Motor neuron (in vitro differentiated cells): Measurements from ENCODE around the gene FBXO39. TPM values are rescaled to one million over a fixed set of nuclear protein-coding genes. Genes with fewer than 3 reads are reported as not detected.
A peak's percentile ranks its signal among the peaks of the same experiment; 100 is the strongest.

ENCODE experiments used
- ATAC-seq, 8 experiments: fragments of 200-7000 bp; cut with Tn5 transposase; replicated peaks in 6 of 8; 2 replicates each; pipeline ENCODE4 v1.8.0; 2021; ENCODE audit warnings: mild to moderate bottlenecking in 8 of 8, moderate library complexity in 8 of 8
- H3K27ac ChIP-seq, 2 donors: fragments of 250-450 bp; sonication (Bioruptor Pico); 2 replicates each; pipeline ENCODE4 v1.9.0; 2021; ENCODE audit warnings: antibody characterized with exemption in 2 of 2, mild to moderate bottlenecking in 2 of 2, moderate library complexity in 1 of 2
- H3K4me1 ChIP-seq, 2 donors: fragments of 250-450 bp; sonication (Bioruptor Pico); replicated peaks in 1 of 2; 2 replicates each; pipeline ENCODE4 v1.6.1; 2021; ENCODE audit warnings: antibody characterized with exemption in 2 of 2, mild to moderate bottlenecking in 2 of 2, moderate library complexity in 1 of 2
- H3K4me3 ChIP-seq, 5 donors: fragments of 250-450 bp; sonication (Bioruptor Pico); 2 replicates each; pipeline ENCODE4 v1.9.0; 2021; ENCODE audit warnings: antibody characterized with exemption in 5 of 5, mild to moderate bottlenecking in 5 of 5, moderate library complexity in 4 of 5
- WGBS, 10 experiments: fragments of 450-650 bp; shearing (Covaris generic); methylation state at CpG; one replicate each; pipeline ENCODE4 v1.0.0; 2022; 5-methylcytosine and 5-hydroxymethylcytosine counted together
- in situ Hi-C, 9 experiments: fragments of 400-800 bp; cut with MboI; loops; one replicate each; pipeline ENCODE4 v1.15.0; 2021; ENCODE audit warnings: low sequenced_read_pairs in 9 of 9, low pct_unique_long_range_greater_than_20kb in 2 of 9; ENCODE audit not compliant: unreplicated experiment in 9 of 9
- total RNA-seq, 8 experiments: library from RNA; unstranded; fragments of 300-600 nt; gene quantifications; 2 replicates each; pipeline versions ENCODE4 v1.2.3 to v1.2.4, GENCODE V29; 2022

The FBXO39 gene
- total RNA-seq, 8 experiments from 2014 or later = 0.20 to 0.76 (median 0.42) TPM; not detected in 5

DNA sequence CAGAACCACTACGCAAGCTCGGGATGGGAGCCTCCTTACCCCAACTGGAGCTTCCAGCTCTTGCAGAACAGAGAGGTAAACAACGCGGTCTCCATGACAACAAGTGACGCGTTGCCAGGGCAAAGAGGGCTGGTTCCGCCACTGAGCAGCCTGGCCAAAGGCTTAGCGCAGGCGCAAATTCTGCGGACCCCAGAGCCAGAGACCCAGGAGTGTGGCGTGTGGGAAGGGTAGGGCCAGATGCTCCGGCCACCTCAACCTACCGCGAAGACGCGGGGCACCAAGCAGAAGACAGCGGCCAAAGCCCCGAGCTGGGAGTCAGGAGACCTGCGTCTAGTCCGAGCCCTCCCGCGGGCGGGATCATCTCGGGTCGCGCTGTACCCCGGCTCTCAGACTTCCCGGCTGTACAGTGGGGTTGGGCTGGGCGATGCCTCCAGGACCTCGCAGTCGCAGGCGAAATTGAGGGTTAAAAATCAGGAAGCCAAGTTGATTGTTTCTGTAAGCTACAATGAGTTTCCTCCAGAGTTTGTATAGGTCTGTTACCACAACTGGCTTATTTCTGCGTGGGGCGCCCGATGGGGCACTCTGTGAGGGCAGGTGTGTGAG, 55.7 kb downstream of the FBXO39 start, which contains the start of gene TEKT1:
Gene TEKT1 (minus strand): TSS at position 69 of the 603 bp plus-strand sequence. CDS start 1,353 bp downstream, outside the sequence.
- 0 to 77% (median 23%) methylated on average over 1 to 14 of the region's 35 CpGs; no CpG with 5 or more reads in 2 of the 10 experiments for WGBS, 10 experiments
- in situ Hi-C loops = loop anchor here in 1 of 9 experiments (25.0 kb wide), 1 partner anchor 169 kb away; the partner anchor contains the start of genes C17orf100 and MED31
- peak; percentile 97 to 100 (median 99) for ATAC-seq

More for the DNA sequence above, 55.7 kb downstream of the FBXO39 start, which contains the start of gene TEKT1:
- Histone ChIP-seq H3K4me3 (peak within 1 kb of the TSS in 4 of 5 donors; percentile 27 to 41 (median 32)), H3K27ac (no peak within 1 kb of the TSS), H3K4me1 (peaks cover 0 to 9% of the 10 kb centered on the region in 2 donors)

Other genes with a start within 250 kb of the FBXO39 start
- 10 to 100 TPM in 1 of 8 experiments, 1 to 10 TPM in 5, under 1 TPM in 2; 0.31 to 10.1 (median 1.7) TPM for gene PITPNM3, start 219.7 kb upstream of the FBXO39 start, total RNA-seq
- 10 to 100 TPM; 12.6 to 32.2 (median 19.3) TPM for gene KIAA0753, start 135.5 kb upstream of the FBXO39 start, total RNA-seq
- gene TXNDC17, start 135.2 kb upstream of the FBXO39 start, total RNA-seq = 100 to 1,000 TPM in 3 of 8 experiments, 10 to 100 TPM in 5; 70.5 to 168 (median 94.7) TPM
- gene MED31, start 124.6 kb upstream of the FBXO39 start, total RNA-seq = 10 to 100 TPM; 11.7 to 31.8 (median 18.0) TPM
- gene C17orf100, start 124.5 kb upstream of the FBXO39 start, total RNA-seq = 1 to 10 TPM in 7 of 8 experiments, under 1 TPM in 1; 0.56 to 8.9 (median 4.3) TPM
- gene SLC13A5, start 62.8 kb upstream of the FBXO39 start, total RNA-seq = under 1 TPM in 7 of 8 experiments, not detected in 1; 0.07 to 0.73 (median 0.17) TPM
- 10 to 100 TPM in 1 of 8 experiments, 1 to 10 TPM in 4, under 1 TPM in 2, not detected in 1; 0.27 to 56.7 (median 5.6) TPM for gene XAF1, start 20.2 kb upstream of the FBXO39 start, total RNA-seq
- 10 to 100 TPM in 1 of 8 experiments, under 1 TPM in 4, not detected in 3; 0.05 to 17.0 (median 0.17) TPM for gene TEKT1, start 55.5 kb downstream of the FBXO39 start, total RNA-seq
- 1 to 10 TPM in 2 of 8 experiments, under 1 TPM in 4, not detected in 2; 0.23 to 1.6 (median 0.37) TPM for gene ALOX12, start 219.8 kb downstream of the FBXO39 start, total RNA-seq
- 100 to 1,000 TPM; 127 to 314 (median 229) TPM for gene RNASEK, start 236.4 kb downstream of the FBXO39 start, total RNA-seq
- gene BCL6B, start 246.8 kb downstream of the FBXO39 start, total RNA-seq = 1 to 10 TPM in 1 of 8 experiments, under 1 TPM in 6, not detected in 1; 0.05 to 1.5 (median 0.58) TPM